Fibroblast of the aortic adventitia (primary cell): ENCODE data around the gene GDPGP1. TPM values are rescaled to one million over a fixed set of nuclear protein-coding genes. Genes with fewer than 3 reads are reported as not detected.
A peak's percentile ranks its signal among the peaks of the same experiment; 100 is the strongest.
"Not testable (repeated sequence)": the region's sequence is repeated elsewhere in the genome, so short reads cannot be mapped to it uniquely, and the experiment has no call there.

ENCODE experiments used
- DNase-seq: peaks from one replicate; pipeline ENCODE4 v3.0.0-alpha.2; 2010; ENCODE audit warnings: low read depth
- H3K4me3 ChIP-seq: 2 replicates; pipeline ENCODE4 v1.5.1; 2011; ENCODE audit warnings: low read depth, mild to moderate bottlenecking, control low read depth, low read length, moderate library complexity
- small RNA-seq: library from RNA; depleted of rRNA; stranded (forward); fragments of <200 nt; gene quantifications from one replicate; pipeline ENCODE3, GENCODE V24; 2012
- total RNA-seq: library from RNA; depleted of rRNA; stranded (reverse); fragments of >200 nt; gene quantifications from 2 replicates; pipeline ENCODE4 v1.2.3, GENCODE V29; 2012; ENCODE audit warnings: low replicate concordance
- TF ChIP-seq, protein P1 (sequence below): IDR thresholded peaks from 2 replicates; pipeline ENCODE4 v1.5.1; 2011; ENCODE audit warnings: mild to moderate bottlenecking, low read length, control low read depth, inconsistent platforms; ENCODE audit not compliant: insufficient read depth

The GDPGP1 gene
- total RNA-seq, 1 donor = 9.6 TPM

DNA sequence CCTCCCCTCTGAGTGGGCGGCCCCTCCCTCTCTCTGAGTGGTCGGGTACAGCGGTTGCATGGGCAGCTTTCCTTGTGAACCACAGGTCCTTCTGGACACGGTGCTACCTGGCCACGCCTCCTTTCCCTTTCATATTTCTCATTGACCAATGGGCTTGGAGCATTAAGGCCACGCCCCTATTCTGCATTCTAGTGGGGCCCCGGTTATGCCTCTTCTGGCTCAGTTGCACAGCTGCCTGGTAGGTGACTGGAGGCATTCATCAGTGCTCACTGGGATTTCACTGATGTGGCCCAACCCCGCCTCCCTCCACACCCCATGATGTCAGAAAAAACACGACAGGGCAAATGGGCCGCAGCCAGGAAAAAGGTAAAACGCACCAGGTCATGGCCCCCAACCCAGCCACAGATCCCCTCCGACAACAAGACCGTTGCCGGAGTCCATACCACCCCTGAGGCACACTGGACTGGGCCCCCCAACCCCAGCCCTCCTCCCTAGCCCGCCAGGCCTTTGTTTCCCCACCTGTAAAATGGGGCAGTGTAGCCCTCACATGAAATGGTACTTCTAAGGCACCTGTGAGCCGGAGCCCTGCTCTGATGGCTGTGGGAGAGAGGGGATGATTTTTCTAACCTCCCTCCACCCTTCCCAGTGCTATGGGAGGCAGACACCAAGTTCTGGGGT is 57.8 kb downstream of the GDPGP1 start:
- no peak for DNase-seq
- no peak overlapping the region for H3K4me3 ChIP-seq
- TF ChIP-seq, protein P1, sequence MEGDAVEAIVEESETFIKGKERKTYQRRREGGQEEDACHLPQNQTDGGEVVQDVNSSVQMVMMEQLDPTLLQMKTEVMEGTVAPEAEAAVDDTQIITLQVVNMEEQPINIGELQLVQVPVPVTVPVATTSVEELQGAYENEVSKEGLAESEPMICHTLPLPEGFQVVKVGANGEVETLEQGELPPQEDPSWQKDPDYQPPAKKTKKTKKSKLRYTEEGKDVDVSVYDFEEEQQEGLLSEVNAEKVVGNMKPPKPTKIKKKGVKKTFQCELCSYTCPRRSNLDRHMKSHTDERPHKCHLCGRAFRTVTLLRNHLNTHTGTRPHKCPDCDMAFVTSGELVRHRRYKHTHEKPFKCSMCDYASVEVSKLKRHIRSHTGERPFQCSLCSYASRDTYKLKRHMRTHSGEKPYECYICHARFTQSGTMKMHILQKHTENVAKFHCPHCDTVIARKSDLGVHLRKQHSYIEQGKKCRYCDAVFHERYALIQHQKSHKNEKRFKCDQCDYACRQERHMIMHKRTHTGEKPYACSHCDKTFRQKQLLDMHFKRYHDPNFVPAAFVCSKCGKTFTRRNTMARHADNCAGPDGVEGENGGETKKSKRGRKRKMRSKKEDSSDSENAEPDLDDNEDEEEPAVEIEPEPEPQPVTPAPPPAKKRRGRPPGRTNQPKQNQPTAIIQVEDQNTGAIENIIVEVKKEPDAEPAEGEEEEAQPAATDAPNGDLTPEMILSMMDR = no peak

DNA sequence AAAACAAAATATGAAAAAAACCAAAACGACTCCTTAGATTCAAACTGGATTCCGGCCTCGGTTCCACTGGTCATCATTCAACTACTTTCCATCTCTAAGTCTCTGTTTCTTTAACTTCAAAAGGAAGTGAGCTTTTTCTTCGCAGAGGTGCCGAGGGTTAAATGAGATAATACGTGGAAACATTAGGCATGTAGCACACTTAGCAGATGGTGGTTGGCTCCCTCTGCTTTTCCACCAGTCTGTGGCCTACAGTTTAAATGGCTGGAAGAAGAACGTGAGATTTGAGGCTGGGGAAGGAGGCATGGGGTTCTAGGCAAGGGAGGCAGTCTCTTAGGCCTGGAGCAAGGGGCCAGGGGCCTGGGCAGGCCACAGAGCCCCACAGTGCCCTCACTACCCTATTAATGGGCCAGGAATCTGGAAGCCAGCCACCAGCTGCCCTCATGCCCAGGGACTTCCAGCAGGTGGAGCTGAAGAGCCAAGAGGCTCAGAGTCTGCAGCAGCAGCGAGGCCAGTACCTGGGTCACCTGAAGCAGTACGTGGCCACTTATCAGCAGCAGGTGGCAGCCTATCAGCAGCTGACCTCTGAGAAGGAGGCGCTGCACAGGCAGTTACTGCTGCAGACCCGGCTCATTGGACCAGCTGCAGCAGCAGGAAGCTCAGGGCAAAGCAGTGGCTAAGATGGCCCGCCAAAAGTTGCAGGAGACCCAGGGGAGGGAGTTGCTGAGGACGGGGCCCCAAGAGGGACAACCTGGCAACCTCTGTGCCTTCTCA is 59.2 kb downstream of the GDPGP1 start:
- DNase-seq = peak; percentile 48
- TF ChIP-seq, protein P1 = peak; percentile 81
- H3K4me3 ChIP-seq = not testable (repeated sequence)

DNA sequence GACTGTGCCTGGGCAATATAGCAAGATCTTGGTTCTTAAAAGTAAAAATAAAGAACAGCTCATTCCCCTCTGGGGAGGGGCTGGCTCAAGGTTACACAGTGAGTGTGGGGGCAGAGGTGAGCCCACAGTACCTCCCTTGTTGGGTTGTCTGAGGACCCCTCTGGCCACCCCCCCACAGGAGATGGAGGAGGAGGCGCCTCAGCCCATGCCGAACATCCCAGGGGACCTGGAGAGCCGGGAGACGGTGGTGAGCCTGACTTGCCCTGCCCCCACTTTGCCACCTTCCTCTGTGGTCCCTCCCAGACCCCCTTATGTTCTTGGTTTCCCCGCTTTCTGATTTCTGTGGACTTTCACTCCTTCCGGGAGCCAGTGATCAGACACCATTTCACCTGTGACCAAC is 60.1 kb downstream of the GDPGP1 start:
- TF ChIP-seq, protein P1 = no peak
- no peak for DNase-seq
- H3K4me3 ChIP-seq = no peak overlapping the region

DNA sequence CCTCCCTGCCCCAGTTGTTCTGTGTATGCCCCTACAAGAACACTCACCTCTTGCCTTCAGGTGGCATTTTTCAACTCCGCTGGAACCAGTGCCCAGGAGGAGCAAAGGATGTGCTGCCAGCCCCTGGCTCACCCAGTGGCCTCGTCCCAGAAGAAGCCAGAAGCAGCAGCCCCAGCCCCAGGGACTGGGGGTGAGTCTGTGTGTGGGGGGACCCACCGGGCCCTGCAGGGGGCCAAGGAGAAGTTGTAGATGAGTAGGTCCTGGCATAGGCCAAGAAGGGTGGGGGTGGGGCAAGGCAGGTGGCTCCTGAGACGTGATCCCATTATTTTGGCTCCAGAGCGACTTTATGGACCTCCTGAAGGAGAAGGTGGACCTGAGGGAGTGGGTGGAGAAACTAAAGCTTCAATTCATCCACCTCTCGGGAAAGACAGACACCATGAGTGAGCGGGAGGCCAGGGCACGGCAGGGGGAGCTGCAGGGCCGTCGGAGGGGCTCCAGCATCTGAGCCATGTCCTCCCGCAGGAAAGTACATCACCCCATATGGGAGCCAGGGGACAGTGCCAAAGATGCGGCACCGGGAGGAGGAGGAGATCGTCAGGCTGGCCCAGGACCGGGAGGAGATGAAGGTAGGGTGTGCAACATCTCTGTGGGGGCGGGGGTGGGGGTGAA is 60.7 kb downstream of the GDPGP1 start:
- no peak for DNase-seq
- no peak overlapping the region for H3K4me3 ChIP-seq
- TF ChIP-seq, protein P1 = no peak

DNA sequence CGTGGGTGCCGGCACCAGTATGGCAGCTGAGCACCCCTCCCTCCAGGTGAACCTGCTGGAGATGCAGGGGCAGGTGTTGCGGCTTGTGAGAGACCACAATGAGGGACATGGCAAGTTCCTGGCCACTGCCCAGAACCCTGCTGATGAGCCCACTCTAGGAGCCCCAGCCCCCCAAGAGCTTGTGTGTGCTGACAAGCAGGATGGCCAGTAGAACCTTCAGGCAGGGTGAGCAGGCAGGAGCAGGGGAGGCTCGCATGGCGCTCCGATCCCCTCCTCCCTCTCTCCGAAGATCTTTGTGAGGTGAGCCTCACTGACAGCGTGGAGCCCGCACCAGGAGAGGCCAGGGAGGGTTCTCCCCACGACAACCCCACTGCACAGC is 61.2 kb downstream of the GDPGP1 start:
- no peak for DNase-seq
- TF ChIP-seq, protein P1 = no peak
- H3K4me3 ChIP-seq = no peak overlapping the region

Small RNA genes within 50 kb of the gene (small RNA-seq; reads per million reads assigned to genes)
- gene AC091167.3 (not detected), gene RN7SL736P (not detected)

Other genes starting within 250 kb of the GDPGP1 start
- gene ZNF710, start 232.9 kb upstream of the GDPGP1 start, total RNA-seq = 3.0 and 8.7 TPM in 2 replicates
- 14.3 and 28.6 TPM in 2 replicates for gene IDH2, start 131.7 kb upstream of the GDPGP1 start, total RNA-seq
- 9.2 and 14.5 TPM in 2 replicates for gene SEMA4B, start 32.9 kb upstream of the GDPGP1 start, total RNA-seq
- 12.8 and 32.3 TPM in 2 replicates for gene CIB1, start 268 bp upstream of the GDPGP1 start, total RNA-seq
- gene TTLL13, start 15.3 kb downstream of the GDPGP1 start, total RNA-seq = 0.09 TPM in 1 of 2 replicates, not detected in the other
- 67.2 and 76.3 TPM in 2 replicates for gene NGRN, start 31.5 kb downstream of the GDPGP1 start, total RNA-seq
- 1.4 and 2.3 TPM in 2 replicates for gene ZNF774, start 118.1 kb downstream of the GDPGP1 start, total RNA-seq
- 164 and 289 TPM in 2 replicates for gene IQGAP1, start 154.0 kb downstream of the GDPGP1 start, total RNA-seq